ENCODE data around the gene RIMS1.

Gene RIMS1

DNA sequence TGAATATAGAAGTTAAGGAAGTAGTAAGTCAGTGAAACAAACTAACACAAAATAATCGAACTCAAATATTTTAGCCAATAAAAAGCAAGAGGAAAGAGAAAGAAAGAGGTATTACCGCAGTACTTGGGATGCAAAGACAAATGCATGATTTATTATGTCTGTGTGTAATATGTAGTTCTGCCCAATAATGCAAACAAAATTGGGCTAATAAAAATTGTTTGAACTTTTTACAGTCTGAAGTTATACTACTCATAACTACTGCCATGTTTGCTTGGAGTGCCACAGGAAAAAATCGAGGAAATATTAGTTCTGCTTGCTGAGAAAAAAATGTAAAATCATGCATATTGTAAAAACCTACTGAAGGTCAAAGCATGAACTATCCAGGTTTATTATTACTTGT is 375.2 kb downstream of the RIMS1 start:
- no peak for DNase-seq (ENCODE audit: insufficient read length)
- TF ChIP-seq POLR2AphosphoS5 (IDR thresholded peaks at IDR 0.05; ENCODE audit: low read depth, low read length): no peak
- FAIRE-seq: no peak

GRCh38 chr6:72262254-72262653 is 375.9 kb downstream of the RIMS1 start:
- FAIRE-seq: no peak
- no peak for DNase-seq (ENCODE audit: insufficient read length)
- TF ChIP-seq POLR2A (IDR thresholded peaks at IDR 0.05; ENCODE audit: low read depth, low read length): no peak

DNA sequence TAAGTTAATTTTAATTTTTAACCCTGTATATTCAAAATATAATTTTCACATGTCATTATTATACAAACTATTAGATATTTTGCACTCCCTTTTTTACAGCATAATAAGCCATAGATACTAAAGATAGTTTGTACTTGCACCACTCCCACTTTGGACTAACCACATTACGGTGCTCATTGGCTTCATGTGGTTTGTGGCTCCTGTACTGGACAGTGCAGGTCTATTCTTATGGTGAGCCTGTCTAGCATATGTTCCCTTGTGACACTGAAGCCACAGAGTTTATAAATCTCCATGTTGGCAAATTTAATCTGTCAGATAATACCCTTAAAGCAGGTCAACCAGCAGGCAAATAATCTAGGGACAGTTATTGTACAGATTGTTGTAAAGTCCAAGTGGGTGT is 381.1 kb downstream of the RIMS1 start:
- no peak for FAIRE-seq
- no peak for TF ChIP-seq POLR2AphosphoS5 (IDR thresholded peaks at IDR 0.05; ENCODE audit: low read depth, low read length)
- TF ChIP-seq TAF1 (IDR thresholded peaks at IDR 0.05; ENCODE audit: borderline replicate concordance, low read depth, low read length): no peak
- TF ChIP-seq POLR2A (IDR thresholded peaks at IDR 0.05; ENCODE audit: low read depth, low read length): no peak
- no peak for DNase-seq (ENCODE audit: insufficient read length)

DNA sequence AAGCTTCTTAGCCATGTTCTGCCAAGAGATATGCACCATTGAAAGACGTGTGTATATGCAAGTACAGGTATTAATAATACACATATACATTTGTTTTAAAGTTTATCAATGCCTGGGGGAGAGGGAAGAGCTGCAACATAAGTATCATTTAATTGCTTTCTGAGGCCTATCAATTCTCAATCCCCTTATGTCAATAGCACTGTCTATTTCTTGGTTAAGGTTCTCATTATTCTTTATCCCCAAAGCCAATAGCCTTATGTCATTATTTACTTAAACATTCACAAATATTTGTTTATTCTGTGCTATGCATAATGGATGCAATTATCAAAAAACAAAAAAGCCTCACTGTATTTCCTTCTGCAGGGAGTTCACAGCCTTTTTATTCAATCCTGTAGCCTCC is 385.2 kb downstream of the RIMS1 start:
- TF ChIP-seq POLR2A (IDR thresholded peaks at IDR 0.05; ENCODE audit: low read depth, low read length) (no peak), TAF1 (IDR thresholded peaks at IDR 0.05; ENCODE audit: borderline replicate concordance, low read depth, low read length) (no peak), POLR2AphosphoS5 (IDR thresholded peaks at IDR 0.05; ENCODE audit: low read depth, low read length) (no peak)
- FAIRE-seq (no peak), DNase-seq (ENCODE audit: insufficient read length) (no peak)

DNA sequence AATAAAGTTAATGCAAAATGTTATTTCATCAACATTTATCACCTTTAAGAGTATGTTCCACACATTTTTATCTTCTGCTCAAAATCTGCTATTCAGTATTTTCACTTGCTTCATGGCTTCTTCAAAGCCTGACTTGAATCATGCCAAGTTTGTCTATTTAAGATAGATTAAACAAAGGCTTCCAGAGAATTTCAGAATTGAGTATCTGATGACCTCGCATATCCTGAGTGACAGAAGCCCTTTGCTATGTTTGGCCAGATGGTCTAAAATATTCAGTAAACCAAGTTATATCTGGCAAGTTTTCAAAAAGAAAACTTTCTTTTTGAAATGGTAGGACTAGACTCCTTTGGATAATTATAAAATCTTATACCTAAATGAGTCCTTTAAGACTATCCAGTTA is 386.6 kb downstream of the RIMS1 start:
- DNase-seq (ENCODE audit: insufficient read length) (no peak), FAIRE-seq (no peak)
- TF ChIP-seq POLR2A (IDR thresholded peaks at IDR 0.05; ENCODE audit: low read depth, low read length) (no peak), TAF1 (IDR thresholded peaks at IDR 0.05; ENCODE audit: borderline replicate concordance, low read depth, low read length) (no peak)

- DNase-seq (ENCODE audit: insufficient read length) (no peak), FAIRE-seq (no peak)
- TF ChIP-seq TAF1 (IDR thresholded peaks at IDR 0.05; ENCODE audit: borderline replicate concordance, low read depth, low read length) (no peak), POLR2A (IDR thresholded peaks at IDR 0.05; ENCODE audit: low read depth, low read length) (no peak), POLR2AphosphoS5 (IDR thresholded peaks at IDR 0.05; ENCODE audit: low read depth, low read length) (no peak)
These were observed 389.5 kb downstream of the RIMS1 start for GRCh38 chr6:72275888-72276287.

- DNase-seq (ENCODE audit: insufficient read length): no peak
- no peak for TF ChIP-seq TAF1 (IDR thresholded peaks at IDR 0.05; ENCODE audit: borderline replicate concordance, low read depth, low read length)
- no peak for TF ChIP-seq POLR2A (IDR thresholded peaks at IDR 0.05; ENCODE audit: low read depth, low read length)
- no peak for TF ChIP-seq POLR2AphosphoS5 (IDR thresholded peaks at IDR 0.05; ENCODE audit: low read depth, low read length)
- FAIRE-seq: no peak
These were observed 395.9 kb downstream of the RIMS1 start for GRCh38 chr6:72282201-72282600.

GRCh38 chr6:72283571-72283970 is 397.2 kb downstream of the RIMS1 start:
- FAIRE-seq: no peak
- DNase-seq (ENCODE audit: insufficient read length): no peak

DNA sequence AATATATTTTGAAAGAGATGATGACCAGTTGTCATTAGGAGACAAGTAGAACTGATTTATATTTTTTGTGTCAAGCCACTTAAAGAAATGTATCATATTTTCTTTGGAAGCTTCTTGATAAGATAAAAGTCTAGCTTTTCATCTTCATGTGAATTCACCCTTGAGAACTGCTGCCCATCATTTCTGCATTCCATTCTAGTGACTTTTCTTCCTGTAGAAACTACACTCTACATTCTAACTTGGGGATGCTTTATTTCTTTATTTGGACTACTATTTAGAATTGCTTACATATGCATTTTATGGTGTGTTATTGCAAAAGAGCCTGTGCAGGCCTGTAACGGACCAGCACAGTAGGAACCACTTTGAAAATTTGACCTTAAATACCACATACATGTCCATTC is 400.6 kb downstream of the RIMS1 start:
- TF ChIP-seq POLR2AphosphoS5 (IDR thresholded peaks at IDR 0.05; ENCODE audit: low read depth, low read length) (no peak), POLR2A (IDR thresholded peaks at IDR 0.05; ENCODE audit: low read depth, low read length) (no peak), TAF1 (IDR thresholded peaks at IDR 0.05; ENCODE audit: borderline replicate concordance, low read depth, low read length) (no peak)
- DNase-seq (ENCODE audit: insufficient read length) (no peak), FAIRE-seq (no peak)

More at GRCh38 chr6:72283571-72283970, 397.2 kb downstream of the RIMS1 start:
- TF ChIP-seq POLR2AphosphoS5 (IDR thresholded peaks at IDR 0.05; ENCODE audit: low read depth, low read length) (no peak), POLR2A (IDR thresholded peaks at IDR 0.05; ENCODE audit: low read depth, low read length) (no peak), TAF1 (IDR thresholded peaks at IDR 0.05; ENCODE audit: borderline replicate concordance, low read depth, low read length) (no peak)

- FAIRE-seq (no peak), DNase-seq (ENCODE audit: insufficient read length) (no peak)
- no peak for TF ChIP-seq POLR2A (IDR thresholded peaks at IDR 0.05; ENCODE audit: low read depth, low read length)
- no peak for TF ChIP-seq POLR2AphosphoS5 (IDR thresholded peaks at IDR 0.05; ENCODE audit: low read depth, low read length)
- no peak for TF ChIP-seq TAF1 (IDR thresholded peaks at IDR 0.05; ENCODE audit: borderline replicate concordance, low read depth, low read length)
These were observed 401.5 kb downstream of the RIMS1 start for GRCh38 chr6:72287801-72288200.

DNA sequence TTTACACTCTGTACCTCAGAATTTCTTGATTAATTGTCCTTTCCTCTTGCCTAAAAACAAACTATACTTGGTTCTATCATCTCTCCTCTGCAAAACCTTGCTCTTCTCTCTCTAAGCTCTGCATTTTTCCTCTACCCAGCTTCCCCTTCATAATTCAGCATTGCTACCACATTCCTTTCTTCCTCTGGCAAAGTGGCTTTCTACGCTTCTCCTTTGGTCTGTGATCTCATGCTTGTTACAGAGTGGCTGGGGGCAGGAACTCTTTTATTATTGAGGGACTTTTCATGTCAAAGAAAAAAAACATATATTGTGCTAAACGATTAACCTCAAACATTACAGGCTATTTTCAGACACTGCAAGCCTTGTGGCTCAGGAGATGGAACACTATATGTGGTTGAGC is 402.2 kb downstream of the RIMS1 start:
- FAIRE-seq: no peak
- TF ChIP-seq POLR2AphosphoS5 (IDR thresholded peaks at IDR 0.05; ENCODE audit: low read depth, low read length): no peak
- TF ChIP-seq POLR2A (IDR thresholded peaks at IDR 0.05; ENCODE audit: low read depth, low read length): no peak
- no peak for TF ChIP-seq TAF1 (IDR thresholded peaks at IDR 0.05; ENCODE audit: borderline replicate concordance, low read depth, low read length)
- no peak for DNase-seq (ENCODE audit: insufficient read length)

- DNase-seq (ENCODE audit: insufficient read length): no peak
- FAIRE-seq: no peak
- TF ChIP-seq POLR2A (IDR thresholded peaks at IDR 0.05; ENCODE audit: low read depth, low read length): no peak
- no peak for TF ChIP-seq TAF1 (IDR thresholded peaks at IDR 0.05; ENCODE audit: borderline replicate concordance, low read depth, low read length)
These were observed 404.3 kb downstream of the RIMS1 start for GRCh38 chr6:72290620-72291019.

- DNase-seq (ENCODE audit: insufficient read length) (no peak), FAIRE-seq (no peak)
- no peak for TF ChIP-seq POLR2A (IDR thresholded peaks at IDR 0.05; ENCODE audit: low read depth, low read length)
- no peak for TF ChIP-seq POLR2AphosphoS5 (IDR thresholded peaks at IDR 0.05; ENCODE audit: low read depth, low read length)
- no peak for TF ChIP-seq TAF1 (IDR thresholded peaks at IDR 0.05; ENCODE audit: borderline replicate concordance, low read depth, low read length)
These were observed 410.0 kb downstream of the RIMS1 start for GRCh38 chr6:72296375-72296774.
